ENCODE data around the gene KMT5B. TPM values are rescaled to one million over a fixed set of nuclear protein-coding genes. Genes with fewer than 3 reads are reported as not detected.

KMT5B gene
- total and polyA plus RNA-seq, 2 donors (not counting 1 experiment from before 2014, with no cell fraction given): 13.0 to 24.3 TPM

- Histone ChIP-seq H3K9ac (ENCODE audit: insufficient read depth, low read length) (no peak overlapping the region), H3K36me3 (ENCODE audit: control insufficient read depth, insufficient read depth, low read length) (no peaks in the 10 kb centered on the region), H3K4me3 (replicated peaks in 1 of 4; ENCODE audit: control extremely low read depth in 1 of 4, insufficient read depth in 1 of 4, low read depth in 3 of 4, low read length in 4 of 4) (no peak overlapping the region), H2AFZ (ENCODE audit: low read length) (no peak overlapping the region), H3K27ac (ENCODE audit: insufficient read depth, low read length) (no peak overlapping the region), H3K79me2 (ENCODE audit: control insufficient read depth, insufficient read depth, low read length) (peaks cover 60% of the 10 kb centered on the region), H3K4me2 (ENCODE audit: extremely low read depth, insufficient read depth, low read length) (no peak overlapping the region), H3K27me3 (ENCODE audit: control insufficient read depth, insufficient read depth, low read length) (no peaks in the 10 kb centered on the region), H3K4me1 (ENCODE audit: control insufficient read depth, extremely low read depth, insufficient read depth, low read length) (peaks cover 12% of the 10 kb centered on the region), H4K20me1 (ENCODE audit: control insufficient read depth, extremely low read depth, insufficient read depth, low read length) (peaks cover 7% of the 10 kb centered on the region), H3K9me3 (ENCODE audit: control insufficient read depth, insufficient read depth, low read depth, low read length) (no peaks in the 10 kb centered on the region)
- no peak for TF ChIP-seq CTCF (conservative IDR thresholded peaks at IDR 0.05 in 1 of 2, IDR thresholded peaks at IDR 0.05 in 1 of 2; ENCODE audit: low read depth in 1 of 2, low read length in 2 of 2)
- no peak for TF ChIP-seq EZH2 (IDR thresholded peaks at IDR 0.05; ENCODE audit: low read length, missing control alignments)
- DNase-seq (ENCODE audit: low read depth in 2 of 2): no peak
Observed at GRCh38 chr11:68204402-68204801, 8.7 kb downstream of the KMT5B start.

GRCh38 chr11:68202165-68202564, 10.9 kb downstream of the KMT5B start:
- no peak overlapping the region for H3K9ac ChIP-seq (ENCODE audit: insufficient read depth, low read length)
- TF ChIP-seq EZH2 (IDR thresholded peaks at IDR 0.05; ENCODE audit: low read length, missing control alignments) (no peak), CTCF (conservative IDR thresholded peaks at IDR 0.05 in 1 of 2, IDR thresholded peaks at IDR 0.05 in 1 of 2; ENCODE audit: low read depth in 1 of 2, low read length in 2 of 2) (no peak)
- peaks cover 12% of the 10 kb centered on the region for H3K4me1 ChIP-seq (ENCODE audit: control insufficient read depth, extremely low read depth, insufficient read depth, low read length)
- no peaks in the 10 kb centered on the region for H3K27me3 ChIP-seq (ENCODE audit: control insufficient read depth, insufficient read depth, low read length)
- no peak for DNase-seq (ENCODE audit: low read depth in 2 of 2)
- H3K4me2 ChIP-seq (ENCODE audit: extremely low read depth, insufficient read depth, low read length): no peak overlapping the region
- no peaks in the 10 kb centered on the region for H3K36me3 ChIP-seq (ENCODE audit: control insufficient read depth, insufficient read depth, low read length)
- no peaks in the 10 kb centered on the region for H3K9me3 ChIP-seq (ENCODE audit: control insufficient read depth, insufficient read depth, low read depth, low read length)
- H3K4me3 ChIP-seq (replicated peaks in 1 of 4; ENCODE audit: control extremely low read depth in 1 of 4, insufficient read depth in 1 of 4, low read depth in 3 of 4, low read length in 4 of 4): no peak overlapping the region
- H4K20me1 ChIP-seq (ENCODE audit: control insufficient read depth, extremely low read depth, insufficient read depth, low read length): peaks cover 6% of the 10 kb centered on the region
- peaks cover 53% of the 10 kb centered on the region for H3K79me2 ChIP-seq (ENCODE audit: control insufficient read depth, insufficient read depth, low read length)
- H3K27ac ChIP-seq (ENCODE audit: insufficient read depth, low read length): no peak overlapping the region
- H2AFZ ChIP-seq (ENCODE audit: low read length): no peak overlapping the region

GRCh38 chr11:68201492-68201891, 11.6 kb downstream of the KMT5B start:
- Histone ChIP-seq H3K4me1 (ENCODE audit: control insufficient read depth, extremely low read depth, insufficient read depth, low read length) (peaks cover 12% of the 10 kb centered on the region), H3K27ac (ENCODE audit: insufficient read depth, low read length) (no peak overlapping the region), H2AFZ (ENCODE audit: low read length) (no peak overlapping the region), H3K4me3 (replicated peaks in 1 of 4; ENCODE audit: control extremely low read depth in 1 of 4, insufficient read depth in 1 of 4, low read depth in 3 of 4, low read length in 4 of 4) (no peak overlapping the region), H3K9ac (ENCODE audit: insufficient read depth, low read length) (no peak overlapping the region), H3K36me3 (ENCODE audit: control insufficient read depth, insufficient read depth, low read length) (no peaks in the 10 kb centered on the region), H4K20me1 (ENCODE audit: control insufficient read depth, extremely low read depth, insufficient read depth, low read length) (peaks cover 6% of the 10 kb centered on the region), H3K9me3 (ENCODE audit: control insufficient read depth, insufficient read depth, low read depth, low read length) (no peaks in the 10 kb centered on the region), H3K4me2 (ENCODE audit: extremely low read depth, insufficient read depth, low read length) (no peak overlapping the region), H3K79me2 (ENCODE audit: control insufficient read depth, insufficient read depth, low read length) (peaks cover 49% of the 10 kb centered on the region), H3K27me3 (ENCODE audit: control insufficient read depth, insufficient read depth, low read length) (no peaks in the 10 kb centered on the region)
- peak in 1 of 2 donors; percentile 22 for DNase-seq (ENCODE audit: low read depth in 2 of 2)
- TF ChIP-seq CTCF (conservative IDR thresholded peaks at IDR 0.05 in 1 of 2, IDR thresholded peaks at IDR 0.05 in 1 of 2; ENCODE audit: low read depth in 1 of 2, low read length in 2 of 2): no peak
- TF ChIP-seq EZH2 (IDR thresholded peaks at IDR 0.05; ENCODE audit: low read length, missing control alignments): no peak

Measured in fibroblast of lung (primary cell).